Parathyroid adenoma (tissue), 2 donors: ENCODE measurements around the gene TSC22D2.

ENCODE experiments used
- H2AFZ ChIP-seq: fragments of 300-600 bp; sonication (generic); one replicate; pipeline ENCODE4 v1.7.0; 2017; ENCODE audit warnings: antibody characterized with exemption, mild to moderate bottlenecking
- H3K27ac ChIP-seq: fragments of 300-600 bp; sonication (generic); one replicate; pipeline ENCODE4 v1.7.0; 2017
- H3K27me3 ChIP-seq: fragments of 300-600 bp; sonication (generic); one replicate; pipeline ENCODE4 v1.7.0; 2017; ENCODE audit warnings: low read length; ENCODE audit not compliant: control insufficient read depth, insufficient read depth
- H3K36me3 ChIP-seq: fragments of 300-600 bp; sonication (generic); one replicate; pipeline ENCODE4 v1.7.0; 2017; ENCODE audit warnings: low read length; ENCODE audit not compliant: control insufficient read depth, insufficient read depth
- H3K4me1 ChIP-seq: fragments of 300-600 bp; sonication (generic); one replicate; pipeline ENCODE4 v1.7.0; 2017; ENCODE audit warnings: control low read depth
- H3K4me2 ChIP-seq: fragments of 300-600 bp; sonication (generic); one replicate; pipeline ENCODE4 v1.7.0; 2017; ENCODE audit warnings: low read length
- H3K4me3 ChIP-seq: fragments of 300-600 bp; sonication (generic); one replicate; pipeline ENCODE4 v1.7.0; 2017; ENCODE audit warnings: low read depth, low read length
- H3K79me2 ChIP-seq: fragments of 300-600 bp; sonication (generic); one replicate; pipeline ENCODE4 v1.7.0; 2017; ENCODE audit warnings: control low read depth
- H3K9ac ChIP-seq: fragments of 300-600 bp; sonication (generic); one replicate; pipeline ENCODE4 v1.7.0; 2017; ENCODE audit warnings: mild to moderate bottlenecking
- H3K9me3 ChIP-seq: fragments of 300-600 bp; sonication (generic); one replicate; pipeline ENCODE4 v1.7.0; 2017; ENCODE audit warnings: low read length; ENCODE audit not compliant: control insufficient read depth
- TF ChIP-seq, protein P1 (sequence below): fragments of 300-600 bp; sonication (generic); IDR thresholded peaks from one replicate; pipeline ENCODE4 v1.7.0; 2017; ENCODE audit warnings: antibody characterized with exemption, mild to moderate bottlenecking
- donor health status: primary hyperparathyroidism.

Gene TSC22D2

DNA sequence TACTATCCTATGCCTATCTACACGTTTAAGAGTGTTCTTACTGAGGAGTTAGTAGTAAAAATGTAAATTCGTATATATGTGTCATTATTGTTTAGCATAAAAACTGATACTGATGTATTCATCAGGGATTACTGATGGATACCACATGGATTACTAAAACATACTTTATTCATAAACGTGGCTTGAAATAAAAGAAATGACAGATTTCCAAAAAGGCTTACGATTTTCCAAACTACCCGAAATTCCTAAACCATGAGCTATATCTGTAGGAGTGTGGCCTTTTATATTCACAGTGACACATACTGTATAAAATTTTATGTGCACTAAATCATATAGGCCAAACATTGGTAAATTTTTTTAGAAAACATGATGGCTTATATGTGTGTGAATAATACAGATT lies 6.9 kb downstream of the TSC22D2 start:
- Histone ChIP-seq H3K27me3 (no peaks in the 10 kb centered on the region), H3K9ac (no peak overlapping the region), H3K4me1 (peaks cover 18% of the 10 kb centered on the region), H3K27ac (no peak overlapping the region), H3K36me3 (no peaks in the 10 kb centered on the region), H2AFZ (no peak overlapping the region), H3K4me2 (peak overlapping the region; percentile 20), H3K4me3 (peak overlapping the region; percentile 80), H3K9me3 (no peaks in the 10 kb centered on the region), H3K79me2 (peaks cover 73% of the 10 kb centered on the region)
- TF ChIP-seq, protein P1, sequence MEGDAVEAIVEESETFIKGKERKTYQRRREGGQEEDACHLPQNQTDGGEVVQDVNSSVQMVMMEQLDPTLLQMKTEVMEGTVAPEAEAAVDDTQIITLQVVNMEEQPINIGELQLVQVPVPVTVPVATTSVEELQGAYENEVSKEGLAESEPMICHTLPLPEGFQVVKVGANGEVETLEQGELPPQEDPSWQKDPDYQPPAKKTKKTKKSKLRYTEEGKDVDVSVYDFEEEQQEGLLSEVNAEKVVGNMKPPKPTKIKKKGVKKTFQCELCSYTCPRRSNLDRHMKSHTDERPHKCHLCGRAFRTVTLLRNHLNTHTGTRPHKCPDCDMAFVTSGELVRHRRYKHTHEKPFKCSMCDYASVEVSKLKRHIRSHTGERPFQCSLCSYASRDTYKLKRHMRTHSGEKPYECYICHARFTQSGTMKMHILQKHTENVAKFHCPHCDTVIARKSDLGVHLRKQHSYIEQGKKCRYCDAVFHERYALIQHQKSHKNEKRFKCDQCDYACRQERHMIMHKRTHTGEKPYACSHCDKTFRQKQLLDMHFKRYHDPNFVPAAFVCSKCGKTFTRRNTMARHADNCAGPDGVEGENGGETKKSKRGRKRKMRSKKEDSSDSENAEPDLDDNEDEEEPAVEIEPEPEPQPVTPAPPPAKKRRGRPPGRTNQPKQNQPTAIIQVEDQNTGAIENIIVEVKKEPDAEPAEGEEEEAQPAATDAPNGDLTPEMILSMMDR, result no peak

DNA sequence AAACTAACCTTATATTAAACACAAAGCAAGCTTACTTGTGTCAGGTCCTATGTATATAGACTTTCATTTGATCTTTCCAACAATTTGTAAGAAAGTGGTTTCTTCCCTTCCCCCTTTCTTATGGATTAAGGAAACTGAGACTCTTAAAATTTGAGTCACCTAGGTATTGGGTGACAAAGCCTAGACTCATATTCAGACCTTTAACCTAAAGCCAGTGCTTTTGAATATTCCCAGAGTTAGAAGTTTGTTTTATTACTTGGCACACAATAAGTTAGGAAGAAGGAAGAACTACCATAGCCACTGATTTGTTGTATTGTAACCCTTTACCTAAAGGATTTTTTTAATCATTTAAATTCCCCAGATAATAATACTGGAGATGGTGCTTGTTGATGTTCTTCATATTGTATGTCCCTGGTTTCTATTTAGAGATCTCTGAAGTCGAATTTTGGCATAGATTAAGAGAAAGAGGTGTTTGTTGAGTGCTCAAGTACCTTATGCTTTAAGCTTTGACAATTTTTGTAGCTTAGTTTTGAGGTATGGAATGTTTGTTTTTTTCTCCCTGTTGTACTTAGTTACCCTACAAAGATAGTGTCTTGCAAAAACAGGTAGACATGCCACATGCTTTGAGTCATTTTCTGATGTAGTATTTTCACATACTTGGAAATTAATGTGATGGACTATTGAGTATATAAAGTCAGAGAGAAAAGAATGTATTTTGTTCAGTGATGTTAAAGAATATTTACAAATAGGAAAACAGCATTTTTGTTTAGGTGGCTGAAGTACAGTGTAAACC lies 11.2 kb downstream of the TSC22D2 start:
- Histone ChIP-seq H3K9ac (no peak overlapping the region), H3K27me3 (no peaks in the 10 kb centered on the region), H3K36me3 (no peaks in the 10 kb centered on the region), H3K4me3 (no peak overlapping the region), H3K27ac (no peak overlapping the region), H3K9me3 (no peaks in the 10 kb centered on the region), H3K4me1 (peaks cover 10% of the 10 kb centered on the region), H3K4me2 (no peak overlapping the region), H3K79me2 (peaks cover 43% of the 10 kb centered on the region), H2AFZ (no peak overlapping the region)
- TF ChIP-seq, protein P1, result no peak

DNA sequence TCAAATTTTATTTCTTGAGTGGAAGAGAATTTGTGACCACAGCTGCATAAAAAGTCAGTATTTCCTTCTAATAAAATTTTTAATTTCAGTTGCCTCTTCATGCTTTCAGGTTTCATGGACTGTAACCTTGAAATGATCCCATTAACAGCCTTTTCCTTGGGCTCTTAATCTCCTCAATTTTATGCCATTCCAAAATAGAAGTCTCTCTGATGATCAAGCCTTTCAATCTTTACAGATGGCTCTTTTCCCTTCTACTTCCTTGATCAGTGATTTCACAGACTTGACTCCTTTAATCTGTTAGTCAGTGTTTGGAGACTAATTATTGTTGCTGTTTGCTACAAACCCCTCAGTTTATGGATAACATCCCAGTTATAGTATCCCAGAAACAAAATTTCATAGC lies 11.9 kb downstream of the TSC22D2 start:
- Histone ChIP-seq H3K9ac (no peak overlapping the region), H3K9me3 (no peaks in the 10 kb centered on the region), H3K27ac (no peak overlapping the region), H2AFZ (no peak overlapping the region), H3K4me2 (no peak overlapping the region), H3K4me1 (peaks cover 9% of the 10 kb centered on the region), H3K4me3 (no peak overlapping the region), H3K36me3 (no peaks in the 10 kb centered on the region), H3K27me3 (no peaks in the 10 kb centered on the region), H3K79me2 (peaks cover 39% of the 10 kb centered on the region)
- TF ChIP-seq, protein P1, result no peak

DNA sequence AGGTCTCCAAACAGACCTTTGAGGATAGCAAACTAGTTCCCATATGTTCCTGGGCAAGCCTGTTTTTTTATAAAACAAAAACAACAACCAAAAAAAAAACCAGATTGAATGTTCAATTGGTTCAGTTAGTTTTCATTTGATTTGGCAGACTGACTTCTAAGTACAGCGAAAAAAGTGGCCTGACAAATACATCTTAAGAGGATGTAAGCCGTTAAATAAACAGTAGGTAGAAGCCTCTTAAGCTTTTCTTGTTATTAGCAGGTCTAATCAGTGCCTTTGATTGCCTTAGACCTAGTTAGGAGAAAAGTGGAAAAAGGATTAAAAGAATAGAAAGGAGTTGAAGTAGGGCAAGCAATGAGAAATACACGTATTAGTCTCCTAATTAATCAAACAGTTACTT lies 13.2 kb downstream of the TSC22D2 start:
- Histone ChIP-seq H3K79me2 (peaks cover 37% of the 10 kb centered on the region), H3K4me3 (no peak overlapping the region), H3K36me3 (no peaks in the 10 kb centered on the region), H3K4me1 (peaks cover 9% of the 10 kb centered on the region), H3K27ac (no peak overlapping the region), H3K4me2 (no peak overlapping the region), H3K27me3 (no peaks in the 10 kb centered on the region), H3K9me3 (no peaks in the 10 kb centered on the region), H2AFZ (no peak overlapping the region), H3K9ac (no peak overlapping the region)
- TF ChIP-seq, protein P1, result no peak
